Spleen (tissue), 7 donors: ENCODE data around the gene MARCHF11.

ENCODE experiments used
- CTCF ChIP-seq, 11 experiments: fragments of 200-600 bp in 7 of 11; fragments of 450-650 bp in 4 of 11; sonication (generic) in 4 of 11; IDR thresholded peaks in 8 of 11; conservative IDR thresholded peaks in 3 of 11; 1 replicate in 7 of 11; 2 replicates in 4 of 11; pipeline versions ENCODE4 v1.4.0 to v1.8.0; 2016 to 2021; ENCODE audit warnings: antibody characterized with exemption in 11 of 11, inconsistent platforms in 4 of 11, mild to moderate bottlenecking in 1 of 11
- POLR2A ChIP-seq, 3 donors: fragments of 450-650 bp; IDR thresholded peaks; one replicate each; pipeline ENCODE4 v1.5.1; 2017; ENCODE audit warnings: antibody characterized with exemption in 3 of 3, mild to moderate bottlenecking in 1 of 3
- POLR2AphosphoS5 ChIP-seq, 3 donors: sonication (generic); formaldehyde crosslinking; IDR thresholded peaks; one replicate each; pipeline ENCODE4 v1.5.1; 2017; ENCODE audit warnings: antibody characterized with exemption in 3 of 3
- donor health status: DM: no; HTN: no; CAD: no; lungs with moderate emphysema.
- donor health status: DM: no; HTN: no; CAD: no.
- donor health status: DM: no; HTN: no; CAD: no.

- TF ChIP-seq CTCF (IDR thresholded peaks at IDR 0.05 in 8 of 11, conservative IDR thresholded peaks at IDR 0.05 in 3 of 11) (no peak), POLR2A (IDR thresholded peaks at IDR 0.05) (no peak), POLR2AphosphoS5 (IDR thresholded peaks at IDR 0.05) (no peak)
These were observed 20.0 kb downstream of the MARCHF11 start for GRCh38 chr5:16159636-16160035.
